Subcutaneous adipose tissue (tissue), 4 donors: ENCODE measurements around the gene SLMAP. TPM values are rescaled to one million over a fixed set of nuclear protein-coding genes. Genes with fewer than 3 reads are reported as not detected.

Experiments used
- CTCF ChIP-seq: fragments of 450-650 bp; IDR thresholded peaks from one replicate; pipeline ENCODE4 v1.5.1; 2016; ENCODE audit warnings: low read depth, mild to moderate bottlenecking, control low read depth, antibody characterized with exemption, moderate library complexity
- total RNA-seq, 4 donors: library from RNA; depleted of rRNA; stranded (reverse); fragments of >200 nt; gene quantifications; one replicate each; pipeline ENCODE4 v1.1.0, GENCODE V29; 2016

The SLMAP gene
- total RNA-seq, 4 donors from 2014 or later: 42.2 to 66.1 (median 54.2) TPM

- TF ChIP-seq CTCF: no peak
These were observed 37.7 kb downstream of the SLMAP start for GRCh38 chr3:57793737-57794187.

- no peak for TF ChIP-seq CTCF
These were observed 38.4 kb downstream of the SLMAP start for GRCh38 chr3:57794501-57794900.

GRCh38 chr3:57794951-57795350 lies 38.8 kb downstream of the SLMAP start:
- TF ChIP-seq CTCF: no peak

GRCh38 chr3:57796261-57796660 lies 40.2 kb downstream of the SLMAP start:
- TF ChIP-seq CTCF: no peak

- no peak for TF ChIP-seq CTCF
These were observed 41.8 kb downstream of the SLMAP start for GRCh38 chr3:57797701-57798487.

GRCh38 chr3:57803647-57804081 lies 47.6 kb downstream of the SLMAP start:
- TF ChIP-seq CTCF: no peak

GRCh38 chr3:57805266-57805665 lies 49.2 kb downstream of the SLMAP start:
- no peak for TF ChIP-seq CTCF
